ENCODE measurements around the gene WDR82. TPM values are rescaled to one million over a fixed set of nuclear protein-coding genes. Genes with fewer than 3 reads are reported as not detected.
A peak's percentile ranks its signal among the peaks of the same experiment; 100 is the strongest.
"Not testable (repeated sequence)": the region's sequence is repeated elsewhere in the genome, so short reads cannot be mapped to it uniquely, and the experiment has no call there.

The WDR82 gene
- total RNA-seq, 4 donors from 2014 or later: 46.7 to 57.6 (median 52.5) TPM

GRCh38 chr3:52277071-52277964 is 1.1 kb downstream of the WDR82 start:
- Histone ChIP-seq H3K27ac (peak overlapping the region; percentile 98), H3K27me3 (no peaks in the 10 kb centered on the region), H3K4me3 (peak overlapping the region; percentile 90), H3K9me3 (no peaks in the 10 kb centered on the region), H3K4me1 (peaks cover 66% of the 10 kb centered on the region), H3K36me3 (peaks cover 2% of the 10 kb centered on the region)
- no peak for DNase-seq (ENCODE audit: low spot score in 2 of 2)
- WGBS: 1% methylated on average over 28 of the region's 28 CpGs
- TF ChIP-seq EP300 (IDR thresholded peaks at IDR 0.05) (no peak), POLR2A (IDR thresholded peaks at IDR 0.05) (peak in 1 of 2 donors; percentile 37)

GRCh38 chr3:52274781-52275180 is 3.7 kb downstream of the WDR82 start:
- H3K36me3 ChIP-seq; H3K4me3 ChIP-seq; DNase-seq (ENCODE audit: low spot score in 2 of 2); H3K27ac ChIP-seq; H3K27me3 ChIP-seq; H3K9me3 ChIP-seq: not testable (repeated sequence)
- H3K4me1 ChIP-seq: peaks cover 86% of the 10 kb centered on the region
- 88% methylated on average over 18 of the region's 18 CpGs for WGBS

DNA sequence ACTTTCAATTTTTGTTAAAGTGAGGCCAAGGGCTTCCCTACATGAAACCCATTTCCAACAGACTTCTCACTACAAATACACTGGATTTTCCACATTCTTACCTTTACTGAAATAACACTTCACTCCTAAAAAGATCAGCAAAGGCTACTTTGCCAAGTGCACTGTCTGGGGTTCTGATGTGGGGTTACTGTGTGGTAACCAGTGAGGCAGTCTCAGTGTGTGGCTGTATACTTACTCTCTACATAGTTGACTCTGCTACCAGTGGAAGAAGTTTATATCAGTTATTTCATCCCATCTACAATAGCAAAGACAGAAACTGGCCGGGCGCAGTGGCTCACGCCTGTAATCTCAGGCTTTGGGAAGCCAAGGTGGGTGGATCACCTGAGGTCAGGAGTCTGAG is 5.6 kb downstream of the WDR82 start:
- H3K27ac ChIP-seq: no peak overlapping the region
- TF ChIP-seq POLR2A (IDR thresholded peaks at IDR 0.05) (no peak), EP300 (IDR thresholded peaks at IDR 0.05) (no peak)
- no peak overlapping the region for H3K4me3 ChIP-seq
- 93% methylated on average over 3 of the region's 3 CpGs for WGBS
- H3K36me3 ChIP-seq: peaks cover 15% of the 10 kb centered on the region
- no peaks in the 10 kb centered on the region for H3K9me3 ChIP-seq
- H3K4me1 ChIP-seq: peaks cover 87% of the 10 kb centered on the region
- no peaks in the 10 kb centered on the region for H3K27me3 ChIP-seq
- no peak for DNase-seq (ENCODE audit: low spot score in 2 of 2)

- 84% methylated on average over 9 of the region's 9 CpGs for WGBS
- not testable (repeated sequence) for H3K4me3 ChIP-seq; H3K9me3 ChIP-seq; H3K27ac ChIP-seq; DNase-seq (ENCODE audit: low spot score in 2 of 2); H3K27me3 ChIP-seq
- Histone ChIP-seq H3K4me1 (peaks cover 84% of the 10 kb centered on the region), H3K36me3 (peaks cover 21% of the 10 kb centered on the region)
These were observed 6.3 kb downstream of the WDR82 start for GRCh38 chr3:52272172-52272571.

- Histone ChIP-seq H3K4me3 (no peak overlapping the region), H3K4me1 (peaks cover 66% of the 10 kb centered on the region), H3K9me3 (no peaks in the 10 kb centered on the region), H3K36me3 (peaks cover 39% of the 10 kb centered on the region), H3K27ac (peak overlapping the region; percentile 44), H3K27me3 (no peaks in the 10 kb centered on the region)
- no peak for DNase-seq (ENCODE audit: low spot score in 2 of 2)
- 47% methylated on average over 9 of the region's 9 CpGs for WGBS
- TF ChIP-seq POLR2AphosphoS5 (IDR thresholded peaks at IDR 0.05) (no peak), CTCF (IDR thresholded peaks at IDR 0.05) (no peak), EP300 (IDR thresholded peaks at IDR 0.05) (no peak), POLR2A (IDR thresholded peaks at IDR 0.05) (no peak)
These were observed 8.1 kb downstream of the WDR82 start for GRCh38 chr3:52270252-52270754.

- peaks cover 41% of the 10 kb centered on the region for H3K36me3 ChIP-seq
- DNase-seq (ENCODE audit: low spot score in 2 of 2): no peak
- 62% methylated on average over 3 of the region's 3 CpGs for WGBS
- TF ChIP-seq CTCF (IDR thresholded peaks at IDR 0.05) (no peak), EP300 (IDR thresholded peaks at IDR 0.05) (no peak), POLR2AphosphoS5 (IDR thresholded peaks at IDR 0.05) (no peak), POLR2A (IDR thresholded peaks at IDR 0.05) (no peak)
- H3K9me3 ChIP-seq: no peaks in the 10 kb centered on the region
- no peak overlapping the region for H3K4me3 ChIP-seq
- H3K4me1 ChIP-seq: peaks cover 61% of the 10 kb centered on the region
- H3K27me3 ChIP-seq: no peaks in the 10 kb centered on the region
- peak overlapping the region; percentile 44 for H3K27ac ChIP-seq
These were observed 8.7 kb downstream of the WDR82 start for GRCh38 chr3:52269776-52270175.

DNA sequence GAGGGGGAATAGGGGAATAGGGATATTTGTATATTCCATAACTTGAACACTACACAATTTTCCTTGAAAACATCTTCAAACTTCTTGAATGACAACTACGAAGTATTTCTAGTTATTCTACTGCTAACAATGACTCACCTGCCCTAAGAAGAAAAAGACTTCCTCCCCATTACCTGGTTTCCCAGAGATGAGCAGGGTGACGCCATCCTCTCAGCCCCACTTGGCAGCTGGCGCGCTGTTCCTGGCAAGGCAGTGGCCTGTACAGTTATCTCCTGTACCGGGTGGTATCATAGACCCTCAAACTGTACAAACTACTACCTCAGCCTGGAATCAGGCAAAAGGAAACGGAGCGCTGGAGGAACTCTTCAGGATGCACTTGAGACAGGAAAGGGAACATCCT is 10.4 kb downstream of the WDR82 start:
- DNase-seq (ENCODE audit: low spot score in 2 of 2): no peak
- H3K27me3 ChIP-seq: no peaks in the 10 kb centered on the region
- H3K27ac ChIP-seq: no peak overlapping the region
- WGBS: 61% methylated on average over 7 of the region's 7 CpGs
- H3K36me3 ChIP-seq: peaks cover 58% of the 10 kb centered on the region
- H3K4me3 ChIP-seq: no peak overlapping the region
- H3K4me1 ChIP-seq: peaks cover 49% of the 10 kb centered on the region
- TF ChIP-seq POLR2AphosphoS5 (IDR thresholded peaks at IDR 0.05): no peak
- TF ChIP-seq CTCF (IDR thresholded peaks at IDR 0.05): no peak
- H3K9me3 ChIP-seq: no peaks in the 10 kb centered on the region
